ENCODE data around the gene CLSTN2. TPM values are rescaled to one million over a fixed set of nuclear protein-coding genes. Genes with fewer than 3 reads are reported as not detected.

The CLSTN2 gene
- total and polyA plus RNA-seq, 2 of the 4 experiments (the other 2 are of a cell fraction): under 0.01 to 0.07 TPM

DNA sequence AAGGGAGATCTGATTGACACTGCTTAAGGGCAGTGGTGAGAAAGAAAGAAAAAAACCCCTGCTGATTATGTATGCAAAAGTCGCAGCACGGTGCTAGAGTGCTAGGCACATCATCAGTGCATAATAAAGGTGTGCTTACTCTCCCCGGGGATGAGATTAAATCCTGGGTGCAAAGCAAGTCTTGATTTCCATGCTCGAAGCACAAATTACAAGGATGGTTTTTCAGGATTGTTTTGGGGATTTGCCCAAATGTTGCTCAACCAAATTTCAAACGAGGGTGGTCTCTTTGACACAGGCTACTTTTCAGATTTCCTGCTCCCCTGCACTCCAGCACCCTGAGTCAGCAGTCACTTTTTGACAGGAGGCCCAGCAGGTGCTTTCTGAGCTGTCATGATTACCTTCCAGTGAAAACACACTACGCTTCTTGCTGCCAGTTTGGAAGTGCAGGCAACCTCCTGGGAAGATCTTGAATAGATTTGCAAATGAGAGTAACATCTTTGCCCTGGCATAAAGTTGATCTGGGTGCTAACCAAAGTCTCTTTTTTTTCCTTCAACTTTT, 575.4 kb downstream of the CLSTN2 start:
- H4K8ac ChIP-seq (ENCODE audit: low read depth in 2 of 2, low read length in 2 of 2): no peak overlapping the region
- H3K79me1 ChIP-seq (ENCODE audit: low read depth in 1 of 2, low read length in 2 of 2): no peaks in the 10 kb centered on the region
- no peak overlapping the region for H2BK15ac ChIP-seq (ENCODE audit: low read depth, low read length)
- no peaks in the 10 kb centered on the region; the same call in 1 of the 2 replicates for H3K9me3 ChIP-seq (ENCODE audit: control insufficient read depth, insufficient read depth, low read length)
- in situ Hi-C loops (cut with MboI; ENCODE audit: low sequenced_read_pairs) (no loop called here), dilution Hi-C loops (cut with HindIII; ENCODE audit: low sequenced_read_pairs, unreplicated experiment) (no loop called here), intact Hi-C loops (cut with micrococcal nuclease) (no loop called here)
- H2BK5ac ChIP-seq (ENCODE audit: low read depth, low read length, poor library complexity, severe bottlenecking): no peak overlapping the region
- H4K91ac ChIP-seq (ENCODE audit: insufficient read depth, low read depth, low read length): no peak overlapping the region
- DNase-seq: no peak
- H3K27me3 ChIP-seq (ENCODE audit: control insufficient read depth, insufficient read depth, low read length): no peaks in the 10 kb centered on the region
- H2BK120ac ChIP-seq (ENCODE audit: low read depth, low read length): no peak overlapping the region
- no peak overlapping the region for H2AK5ac ChIP-seq (ENCODE audit: low read depth, low read length)
- H3K4ac ChIP-seq (ENCODE audit: low read depth, low read length): no peak overlapping the region
- H3K18ac ChIP-seq (ENCODE audit: low read depth, low read length): no peak overlapping the region
- no peak overlapping the region for H3K14ac ChIP-seq (replicated peaks; ENCODE audit: low read depth, low read length)
- no peak overlapping the region for H4K5ac ChIP-seq (ENCODE audit: low read depth, low read length)
- no peak overlapping the region for H3K23ac ChIP-seq (ENCODE audit: low read depth, low read length)
- no TSS peak for BruUV-seq (replicated peaks)
- no peak overlapping the region for H3K9ac ChIP-seq (ENCODE audit: low read depth, low read length)
- no peak overlapping the region for H2AFZ ChIP-seq (replicated peaks; ENCODE audit: low read length, poor library complexity)
- no peak overlapping the region for H2BK20ac ChIP-seq (ENCODE audit: low read depth, low read length)
- WGBS, 2 experiments (ENCODE audit: extremely low coverage in 2 of 2, insufficient read length in 1 of 2): 0% methylated on average over 2 of the region's 6 CpGs; no CpG with 5 or more reads in 1 of the 2 experiments
- no peak overlapping the region for H3K4me2 ChIP-seq (ENCODE audit: low read depth, low read length)
- H3K56ac ChIP-seq (ENCODE audit: extremely low read depth, insufficient read depth, low read length): no peak overlapping the region
- TF ChIP-seq RCOR1 (IDR thresholded peaks at IDR 0.05; ENCODE audit: insufficient replicate concordance, low read length): no peak
- no peak for TF ChIP-seq NFE2L2 (IDR thresholded peaks at IDR 0.05; ENCODE audit: low read depth, low read length)
- no peak for TF ChIP-seq MAZ (IDR thresholded peaks at IDR 0.05; ENCODE audit: borderline replicate concordance, low read depth, low read length)
- TF ChIP-seq, protein P1, sequence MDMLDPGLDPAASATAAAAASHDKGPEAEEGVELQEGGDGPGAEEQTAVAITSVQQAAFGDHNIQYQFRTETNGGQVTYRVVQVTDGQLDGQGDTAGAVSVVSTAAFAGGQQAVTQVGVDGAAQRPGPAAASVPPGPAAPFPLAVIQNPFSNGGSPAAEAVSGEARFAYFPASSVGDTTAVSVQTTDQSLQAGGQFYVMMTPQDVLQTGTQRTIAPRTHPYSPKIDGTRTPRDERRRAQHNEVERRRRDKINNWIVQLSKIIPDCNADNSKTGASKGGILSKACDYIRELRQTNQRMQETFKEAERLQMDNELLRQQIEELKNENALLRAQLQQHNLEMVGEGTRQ (IDR thresholded peaks at IDR 0.05; ENCODE audit: low read depth, low read length): no peak
- no peak for TF ChIP-seq BHLHE40 (IDR thresholded peaks at IDR 0.05; ENCODE audit: low read depth, low read length)
- no peak for TF ChIP-seq CEBPB (IDR thresholded peaks at IDR 0.05; ENCODE audit: low read depth, low read length)
- TF ChIP-seq MAFK (IDR thresholded peaks at IDR 0.05; ENCODE audit: low read depth, low read length): no peak
- no peak for TF ChIP-seq FOS (IDR thresholded peaks at IDR 0.05; ENCODE audit: low read depth, low read length)
- TF ChIP-seq SMC3 (IDR thresholded peaks at IDR 0.05; ENCODE audit: low read depth, low read length): no peak
- no peaks in the 10 kb centered on the region for H3K36me3 ChIP-seq (ENCODE audit: control insufficient read depth, insufficient read depth, low read length)
- H3K4me3 ChIP-seq (ENCODE audit: insufficient read depth, low read depth, low read length): no peak overlapping the region
- CTCF ChIA-PET: no interaction called here
- POLR2A ChIA-PET (ENCODE audit: unreplicated experiment): no interaction called here
- no peaks in the 10 kb centered on the region for H3K9me1 ChIP-seq (ENCODE audit: insufficient read depth, low read length)
- H2AK9ac ChIP-seq (replicated peaks; ENCODE audit: low read depth, low read length, poor library complexity): no peak overlapping the region
- no peaks in the 10 kb centered on the region for H4K20me1 ChIP-seq (ENCODE audit: insufficient read depth, low read length)
- no peak overlapping the region for H3K27ac ChIP-seq (ENCODE audit: insufficient read depth, low read length)
- ATAC-seq (ENCODE audit: low read depth): no peak
- H3K4me1 ChIP-seq (ENCODE audit: control insufficient read depth, insufficient read depth, low read length): no peaks in the 10 kb centered on the region

Data from IMR-90 (cell line).